IMR-90 (cell line): Measurements from ENCODE around the gene NHSL2. TPM values are rescaled to one million over a fixed set of nuclear protein-coding genes. Genes with fewer than 3 reads are reported as not detected.

Experiments
- ATAC-seq: fragments of 200-7000 bp; cut with Tn5 transposase; 2 replicates; pipeline ENCODE4 v1.9.1; 2020; ENCODE audit warnings: low read depth, mild to moderate bottlenecking, moderate library complexity
- BruUV-seq: library from RNA; stranded (reverse); fragments of 400-500 nt; replicated peaks from 2 replicates; lab custom pipeline; 2021; lab: Mats Ljungman, UMichigan
- CTCF ChIA-PET: fragments of 300-600 bp; formaldehyde crosslinking; extraction: SDS; loops from one replicate; lab custom pipeline; 2021; ENCODE audit warnings: antibody characterized with exemption; lab: Yijun Ruan, JAX
- POLR2A ChIA-PET: fragments of 300-600 bp; sonication (Branson Sonifier 250); formaldehyde crosslinking; loops from one replicate; lab custom pipeline; 2022; ENCODE audit warnings: antibody characterized with exemption; ENCODE audit not compliant: unreplicated experiment; lab: Charles Lee
- DNase-seq: peaks from one replicate; pipeline ENCODE4 v3.0.0; 2013
- H2AFZ ChIP-seq: replicated peaks from 2 replicates; pipeline ENCODE3; 2013; ENCODE audit warnings: low read length, mild to moderate bottlenecking; ENCODE audit not compliant: poor library complexity
- H2AK5ac ChIP-seq: 2 replicates; pipeline ENCODE4 v1.6.1; 2013; ENCODE audit warnings: low read depth, low read length, inconsistent platforms
- H2AK9ac ChIP-seq: replicated peaks from 2 replicates; pipeline ENCODE3; 2013; ENCODE audit warnings: mild to moderate bottlenecking, low read depth, low read length, moderate library complexity; ENCODE audit not compliant: poor library complexity
- H2BK120ac ChIP-seq: 2 replicates; pipeline ENCODE4 v1.6.1; 2013; ENCODE audit warnings: low read depth, low read length, inconsistent platforms
- H2BK15ac ChIP-seq: 3 replicates; pipeline ENCODE4 v1.6.1; 2013; ENCODE audit warnings: low read depth, low read length, inconsistent platforms
- H2BK20ac ChIP-seq: 2 replicates; pipeline ENCODE4 v1.6.1; 2013; ENCODE audit warnings: low read depth, mild to moderate bottlenecking, inconsistent platforms, low read length, moderate library complexity
- H2BK5ac ChIP-seq: 2 replicates; pipeline ENCODE4 v1.6.1; 2013; ENCODE audit warnings: mild to moderate bottlenecking, low read depth, low read length, inconsistent platforms; ENCODE audit not compliant: poor library complexity, severe bottlenecking
- H3K14ac ChIP-seq: replicated peaks from 2 replicates; pipeline ENCODE4 v1.6.1; 2013; ENCODE audit warnings: low read depth, low read length, inconsistent platforms
- H3K18ac ChIP-seq: 2 replicates; pipeline ENCODE4 v1.6.1; 2013; ENCODE audit warnings: low read depth, low read length, control low read depth
- H3K23ac ChIP-seq: 2 replicates; pipeline ENCODE4 v1.6.1; 2013; ENCODE audit warnings: low read depth, low read length, inconsistent platforms
- H3K27ac ChIP-seq: 2 replicates; pipeline ENCODE4 v1.5.1; 2013; ENCODE audit warnings: mild to moderate bottlenecking, control low read depth, low read length; ENCODE audit not compliant: insufficient read depth
- H3K27me3 ChIP-seq: 2 replicates; pipeline ENCODE4 v1.6.1; 2013; ENCODE audit warnings: low read length; ENCODE audit not compliant: control insufficient read depth, insufficient read depth
- H3K36me3 ChIP-seq: 2 replicates; pipeline ENCODE4 v1.6.1; 2013; ENCODE audit warnings: low read length, mixed read lengths; ENCODE audit not compliant: control insufficient read depth, insufficient read depth
- H3K4ac ChIP-seq: 2 replicates; pipeline ENCODE4 v1.6.1; 2013; ENCODE audit warnings: low read depth, low read length, inconsistent platforms
- H3K4me1 ChIP-seq: 2 replicates; pipeline ENCODE4 v1.6.1; 2013; ENCODE audit warnings: low read length, mixed read lengths; ENCODE audit not compliant: control insufficient read depth, insufficient read depth
- H3K4me2 ChIP-seq: 2 replicates; pipeline ENCODE4 v1.6.1; 2013; ENCODE audit warnings: low read depth, mild to moderate bottlenecking, control low read depth, low read length, moderate library complexity
- H3K4me3 ChIP-seq: 2 replicates; pipeline ENCODE4 v1.5.1; 2013; ENCODE audit warnings: low read depth, mild to moderate bottlenecking, control low read depth, low read length, moderate library complexity; ENCODE audit not compliant: insufficient read depth
- H3K56ac ChIP-seq: 2 replicates; pipeline ENCODE4 v1.6.1; 2013; ENCODE audit warnings: low read length, inconsistent platforms; ENCODE audit not compliant: insufficient read depth; ENCODE audit errors: extremely low read depth
- H3K79me1 ChIP-seq, 2 experiments: 2 replicates each; pipeline ENCODE4 v1.6.1; 2013; ENCODE audit warnings: low read length in 2 of 2, inconsistent platforms in 1 of 2, low read depth in 1 of 2
- H3K9ac ChIP-seq: 2 replicates; pipeline ENCODE4 v1.6.1; 2013; ENCODE audit warnings: low read depth, low read length, control low read depth
- H3K9me1 ChIP-seq: 2 replicates; pipeline ENCODE4 v1.6.1; 2013; ENCODE audit warnings: low read length, inconsistent platforms; ENCODE audit not compliant: insufficient read depth
- H3K9me3 ChIP-seq: 2 replicates; pipeline ENCODE4 v1.6.1; 2013; ENCODE audit warnings: low read length; ENCODE audit not compliant: control insufficient read depth, insufficient read depth
- H4K20me1 ChIP-seq: 2 replicates; pipeline ENCODE4 v1.6.1; 2013; ENCODE audit warnings: low read length, inconsistent platforms; ENCODE audit not compliant: insufficient read depth
- H4K5ac ChIP-seq: 2 replicates; pipeline ENCODE4 v1.6.1; 2013; ENCODE audit warnings: mild to moderate bottlenecking, low read depth, low read length, control low read depth
- H4K8ac ChIP-seq, 2 experiments: 2 replicates each; pipeline ENCODE4 v1.6.1; 2013; ENCODE audit warnings: low read depth in 2 of 2, low read length in 2 of 2, control low read depth in 1 of 2, inconsistent platforms in 1 of 2
- H4K91ac ChIP-seq: 2 replicates; pipeline ENCODE4 v1.6.1; 2013; ENCODE audit warnings: low read depth, low read length, inconsistent platforms; ENCODE audit not compliant: insufficient read depth
- BHLHE40 ChIP-seq: fragments of 150-350 bp; IDR thresholded peaks from 2 replicates; pipeline ENCODE4 v1.6.1; 2016; ENCODE audit warnings: mild to moderate bottlenecking, low read depth, low read length
- MAZ ChIP-seq: IDR thresholded peaks from 2 replicates; pipeline ENCODE4 v1.6.1; 2012; ENCODE audit warnings: low read depth, mild to moderate bottlenecking, low read length, improper control_type of control experiment, moderate library complexity, borderline replicate concordance
- RCOR1 ChIP-seq: IDR thresholded peaks from 2 replicates; pipeline ENCODE4 v1.6.1; 2012; ENCODE audit warnings: mild to moderate bottlenecking, low read length, improper control_type of control experiment; ENCODE audit not compliant: insufficient replicate concordance
- SMC3 ChIP-seq: fragments of 150-350 bp; IDR thresholded peaks from 2 replicates; pipeline ENCODE4 v1.6.1; 2016; ENCODE audit warnings: low read depth, mild to moderate bottlenecking, antibody characterized with exemption, low read length, moderate library complexity
- WGBS, 2 experiments: methylation state at CpG; one replicate each; pipeline versions ENCODE4 v1.1.5 to v1.1.7; 2013; ENCODE audit warnings: missing lambda C conversion rate in 2 of 2; ENCODE audit not compliant: insufficient read length in 1 of 2; ENCODE audit errors: extremely low coverage in 2 of 2; 5-methylcytosine and 5-hydroxymethylcytosine counted together
- dilution Hi-C: fragments of 300-500 bp; cut with HindIII; formaldehyde crosslinking; loops from one replicate; pipeline ENCODE4 v1.14.3; 2018; ENCODE audit warnings: low sequenced_read_pairs; ENCODE audit not compliant: unreplicated experiment
- in situ Hi-C: fragments of 300-500 bp; cut with MboI; formaldehyde crosslinking; loops from 3 replicates; pipeline ENCODE4 v1.14.3; 2019; ENCODE audit warnings: low sequenced_read_pairs, inconsistent platforms, mixed read lengths
- intact Hi-C: fragments of 100-400 bp; cut with micrococcal nuclease; formaldehyde crosslinking; loops from 2 replicates; pipeline ENCODE4 v1.10.0; 2022
- polyA plus RNA-seq, 3 experiments: library from polyadenylated mRNA; depleted of rRNA; stranded (reverse); fragments of >200 nt; gene quantifications; 2 replicates each; pipeline ENCODE4 v1.2.3, GENCODE V29; 2012; ENCODE audit warnings: low replicate concordance in 1 of 3
- total RNA-seq: library from RNA; depleted of rRNA; stranded (reverse); fragments of >200 nt; gene quantifications from 2 replicates; pipeline ENCODE4 v1.2.3, GENCODE V29; 2012

The NHSL2 gene
- total and polyA plus RNA-seq, 2 of the 4 experiments (the other 2 are of a cell fraction), result 0.72 to 0.75 TPM

DNA sequence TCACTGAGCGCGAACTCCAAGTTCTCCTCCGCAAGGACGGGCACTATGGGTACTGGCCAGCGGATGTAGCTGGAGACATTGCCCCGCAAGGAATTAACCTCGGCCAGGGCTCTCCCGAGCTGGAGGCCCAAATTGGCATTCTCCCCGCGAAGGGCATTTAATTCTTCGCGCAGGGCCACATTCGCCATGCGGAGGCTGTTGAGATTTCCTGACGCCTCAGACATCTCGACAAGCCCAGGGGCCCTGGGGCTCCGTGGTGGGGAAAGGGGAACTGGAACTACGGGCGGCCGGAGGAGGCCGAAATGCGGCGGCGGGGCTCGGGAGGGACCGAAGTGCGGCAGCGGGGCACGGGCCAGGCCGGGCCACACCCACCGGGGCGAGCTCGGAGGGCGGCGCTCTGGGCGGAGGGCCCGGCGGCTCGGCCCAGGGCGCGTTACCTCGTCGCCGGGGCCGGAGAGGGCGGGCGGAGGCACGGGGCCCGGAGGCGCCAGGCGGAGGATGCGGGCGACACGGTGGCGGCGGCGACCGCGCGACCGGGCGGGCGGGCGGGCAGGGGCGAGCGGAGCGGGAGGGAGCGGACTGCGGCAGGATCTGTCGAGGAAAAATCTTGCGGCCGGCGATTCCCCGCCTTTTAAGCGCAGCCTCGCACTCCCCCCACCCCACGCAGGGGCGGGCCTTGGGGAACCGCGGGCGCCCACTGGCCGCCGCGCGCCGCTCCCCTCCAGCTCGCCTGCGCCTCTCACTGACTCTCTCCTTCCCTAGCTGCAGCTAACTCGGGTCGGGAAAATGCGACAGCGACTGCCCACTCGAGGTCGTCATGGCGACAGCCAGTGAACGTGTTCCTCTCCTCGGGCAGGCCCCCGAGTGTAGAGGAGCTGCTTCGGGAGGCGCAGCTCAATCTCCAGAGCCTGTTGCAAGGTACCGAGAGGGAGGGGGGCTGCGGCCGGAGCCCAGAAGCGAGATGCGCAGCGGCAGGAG lies 221.0 kb downstream of the NHSL2 start, which contains the start of gene RTL5:
RTL5 (minus strand) TSS at position 599 of the 978 bp plus-strand sequence.
- H2BK120ac ChIP-seq, result no peak within 1 kb of the TSS
- POLR2A ChIA-PET, result no interaction called here
- peak within 1 kb of the TSS; percentile 26 for H2AK9ac ChIP-seq
- H4K5ac ChIP-seq, result no peak within 1 kb of the TSS
- no peaks in the 10 kb centered on the region for H3K9me1 ChIP-seq
- H3K4me2 ChIP-seq, result peak within 1 kb of the TSS; percentile 69
- H3K14ac ChIP-seq, result no peak within 1 kb of the TSS
- peaks cover 4% of the 10 kb centered on the region; the same call in 1 of the 2 replicates for H3K9me3 ChIP-seq
- H3K4ac ChIP-seq, result no peak within 1 kb of the TSS; the same call in 1 of the 2 replicates
- intact Hi-C loops, result no loop called here
- no peaks in the 10 kb centered on the region for H3K4me1 ChIP-seq
- no peak within 1 kb of the TSS for H2BK20ac ChIP-seq
- peak within 1 kb of the TSS; percentile 52 for H3K4me3 ChIP-seq
- TF ChIP-seq SMC3 (no peak), BHLHE40 (peak; percentile 46; the same call in 1 of the 2 replicates), MAZ (peak; percentile 94; the same call in 1 of the 2 replicates), RCOR1 (no peak)
- peak within 1 kb of the TSS; percentile 89 for H2AFZ ChIP-seq
- no peak within 1 kb of the TSS for H2AK5ac ChIP-seq
- H3K56ac ChIP-seq, result no peak within 1 kb of the TSS
- no peak within 1 kb of the TSS for H4K91ac ChIP-seq
- H3K23ac ChIP-seq, result no peak within 1 kb of the TSS
- H2BK5ac ChIP-seq, result no peak within 1 kb of the TSS
- in situ Hi-C loops, result no loop called here
- no peak within 1 kb of the TSS; a peak in 1 of 4 replicates for H4K8ac ChIP-seq
- DNase-seq (peak; percentile 85), ATAC-seq (peak; percentile 98)
- no TSS peak for BruUV-seq
- H3K79me1 ChIP-seq, result no peaks in the 10 kb centered on the region
- H2BK15ac ChIP-seq, result no peak within 1 kb of the TSS
- no peaks in the 10 kb centered on the region for H3K36me3 ChIP-seq
- no peak within 1 kb of the TSS; the same call in 1 of the 2 replicates for H3K18ac ChIP-seq
- WGBS, 2 experiments, result 22% methylated on average over 26 of the region's 106 CpGs; no CpG with 5 or more reads in 1 of the 2 experiments
- peak within 1 kb of the TSS; percentile 31 for H3K9ac ChIP-seq
- peak within 1 kb of the TSS; percentile 4; the same call in 1 of the 2 replicates for H3K27ac ChIP-seq
- CTCF ChIA-PET, result interaction anchor here (0.5 to 0.6 kb wide), 2 partner anchors 33 to 441 kb away, joined by 4 to 5 read pairs; no protein-coding TSS in a partner anchor
- H3K27me3 ChIP-seq, result peaks cover 48% of the 10 kb centered on the region
- no peaks in the 10 kb centered on the region for H4K20me1 ChIP-seq
- dilution Hi-C loops, result no loop called here
